ENCODE results near the gene KCNN2. TPM values are rescaled to one million over a fixed set of nuclear protein-coding genes. Genes with fewer than 3 reads are reported as not detected.

Gene KCNN2
- total and polyA plus RNA-seq, 2 of the 4 experiments (the other 2 are of a cell fraction): 2.2 to 8.8 TPM

GRCh38 chr5:114435885-114436299 lies 74.0 kb downstream of the KCNN2 start:
- no peak overlapping the region for H3K14ac ChIP-seq (replicated peaks; ENCODE audit: low read depth, low read length)
- dilution Hi-C loops (cut with HindIII; ENCODE audit: low sequenced_read_pairs, unreplicated experiment) (no loop called here), intact Hi-C loops (cut with micrococcal nuclease) (no loop called here), in situ Hi-C loops (cut with MboI; ENCODE audit: low sequenced_read_pairs) (no loop called here)
- no peaks in the 10 kb centered on the region for H4K20me1 ChIP-seq (ENCODE audit: insufficient read depth, low read length)
- ATAC-seq (ENCODE audit: low read depth) (no peak), DNase-seq (no peak)
- BruUV-seq (replicated peaks): no TSS peak
- H2AFZ ChIP-seq (replicated peaks; ENCODE audit: low read length, poor library complexity): no peak overlapping the region
- no peak overlapping the region for H2BK5ac ChIP-seq (ENCODE audit: low read depth, low read length, poor library complexity, severe bottlenecking)
- H3K9me3 ChIP-seq (ENCODE audit: control insufficient read depth, insufficient read depth, low read length): no peaks in the 10 kb centered on the region
- H3K56ac ChIP-seq (ENCODE audit: extremely low read depth, insufficient read depth, low read length): no peak overlapping the region
- H3K4me1 ChIP-seq (ENCODE audit: control insufficient read depth, insufficient read depth, low read length): peaks cover 1% of the 10 kb centered on the region; the same call in 1 of the 2 replicates
- no peak overlapping the region for H4K91ac ChIP-seq (ENCODE audit: insufficient read depth, low read depth, low read length)
- H2BK20ac ChIP-seq (ENCODE audit: low read depth, low read length): no peak overlapping the region
- POLR2A ChIA-PET (ENCODE audit: unreplicated experiment): no interaction called here
- no peak overlapping the region for H4K8ac ChIP-seq (ENCODE audit: low read depth in 2 of 2, low read length in 2 of 2)
- no peak overlapping the region for H3K9ac ChIP-seq (ENCODE audit: low read depth, low read length)
- H3K27me3 ChIP-seq (ENCODE audit: control insufficient read depth, insufficient read depth, low read length): no peaks in the 10 kb centered on the region
- no peaks in the 10 kb centered on the region for H3K79me1 ChIP-seq (ENCODE audit: low read depth in 1 of 2, low read length in 2 of 2)
- H2BK120ac ChIP-seq (ENCODE audit: low read depth, low read length): no peak overlapping the region
- no peak overlapping the region for H2AK9ac ChIP-seq (replicated peaks; ENCODE audit: low read depth, low read length, poor library complexity)
- no peak overlapping the region for H3K23ac ChIP-seq (ENCODE audit: low read depth, low read length)
- H2BK15ac ChIP-seq (ENCODE audit: low read depth, low read length): no peak overlapping the region
- CTCF ChIA-PET: interaction anchor here (1.1 to 1.8 kb wide), 2 partner anchors 11 to 14 kb away, joined by 4 to 6 read pairs; no protein-coding TSS in a partner anchor
- WGBS, 2 experiments (ENCODE audit: extremely low coverage in 2 of 2, insufficient read length in 1 of 2): 20% methylated on average over 1 of the region's 1 CpG; no CpG with 5 or more reads in 1 of the 2 experiments
- no peak overlapping the region for H4K5ac ChIP-seq (ENCODE audit: low read depth, low read length)
- peak overlapping the region; percentile 0; the same call in 1 of the 2 replicates for H3K4me3 ChIP-seq (ENCODE audit: insufficient read depth, low read depth, low read length)
- H3K9me1 ChIP-seq (ENCODE audit: insufficient read depth, low read length): no peaks in the 10 kb centered on the region
- H3K4me2 ChIP-seq (ENCODE audit: low read depth, low read length): peak overlapping the region; percentile 82; the same call in 1 of the 2 replicates
- H3K4ac ChIP-seq (ENCODE audit: low read depth, low read length): no peak overlapping the region
- no peaks in the 10 kb centered on the region for H3K36me3 ChIP-seq (ENCODE audit: control insufficient read depth, insufficient read depth, low read length)
- no peak overlapping the region for H3K18ac ChIP-seq (ENCODE audit: low read depth, low read length)
- no peak overlapping the region for H3K27ac ChIP-seq (ENCODE audit: insufficient read depth, low read length)
- no peak for TF ChIP-seq FOS (IDR thresholded peaks at IDR 0.05; ENCODE audit: low read depth, low read length)
- no peak for TF ChIP-seq CEBPB (IDR thresholded peaks at IDR 0.05; ENCODE audit: low read depth, low read length)
- H2AK5ac ChIP-seq (ENCODE audit: low read depth, low read length): no peak overlapping the region

All from IMR-90 (cell line).